Measurements from ENCODE around the gene SEMA3B. TPM values are rescaled to one million over a fixed set of nuclear protein-coding genes. Genes with fewer than 3 reads are reported as not detected.

SEMA3B gene
- total and polyA plus RNA-seq, 2 of the 4 experiments (the other 2 are of a cell fraction), result 4.3 to 29.3 TPM

GRCh38 chr3:50288387-50289007 lies 19.6 kb downstream of the SEMA3B start:
- Histone ChIP-seq H3K4ac (ENCODE audit: low read depth, low read length) (no peak overlapping the region), H4K91ac (ENCODE audit: insufficient read depth, low read depth, low read length) (no peak overlapping the region), H2AK5ac (ENCODE audit: low read depth, low read length) (no peak overlapping the region), H2BK5ac (ENCODE audit: low read depth, low read length, poor library complexity, severe bottlenecking) (no peak overlapping the region), H2BK20ac (ENCODE audit: low read depth, low read length) (no peak overlapping the region), H3K9me1 (ENCODE audit: insufficient read depth, low read length) (no peaks in the 10 kb centered on the region; the same call in 1 of the 2 replicates), H3K4me3 (ENCODE audit: insufficient read depth, low read depth, low read length) (no peak overlapping the region), H3K79me1 (ENCODE audit: low read depth in 1 of 2, low read length in 2 of 2) (peaks cover 14 to 31% of the 10 kb centered on the region in 2 experiments), H3K14ac (replicated peaks; ENCODE audit: low read depth, low read length) (no peak overlapping the region), H4K5ac (ENCODE audit: low read depth, low read length) (no peak overlapping the region), H3K27ac (ENCODE audit: insufficient read depth, low read length) (no peak overlapping the region), H3K18ac (ENCODE audit: low read depth, low read length) (no peak overlapping the region), H2BK120ac (ENCODE audit: low read depth, low read length) (no peak overlapping the region), H3K9ac (ENCODE audit: low read depth, low read length) (no peak overlapping the region), H4K8ac (ENCODE audit: low read depth in 2 of 2, low read length in 2 of 2) (no peak overlapping the region), H2AK9ac (replicated peaks; ENCODE audit: low read depth, low read length, poor library complexity) (no peak overlapping the region), H2BK15ac (ENCODE audit: low read depth, low read length) (no peak overlapping the region), H2AFZ (replicated peaks; ENCODE audit: low read length, poor library complexity) (no peak overlapping the region), H3K23ac (ENCODE audit: low read depth, low read length) (no peak overlapping the region), H3K9me3 (ENCODE audit: control insufficient read depth, insufficient read depth, low read length) (no peaks in the 10 kb centered on the region), H3K36me3 (ENCODE audit: control insufficient read depth, insufficient read depth, low read length) (peaks cover 34% of the 10 kb centered on the region), H4K20me1 (ENCODE audit: insufficient read depth, low read length) (no peaks in the 10 kb centered on the region; the same call in 1 of the 2 replicates), H3K27me3 (ENCODE audit: control insufficient read depth, insufficient read depth, low read length) (no peaks in the 10 kb centered on the region), H3K4me1 (ENCODE audit: control insufficient read depth, insufficient read depth, low read length) (peaks cover 8% of the 10 kb centered on the region), H3K56ac (ENCODE audit: extremely low read depth, insufficient read depth, low read length) (no peak overlapping the region), H3K4me2 (ENCODE audit: low read depth, low read length) (no peak overlapping the region)
- dilution Hi-C loops (cut with HindIII; ENCODE audit: low sequenced_read_pairs, unreplicated experiment), result no loop called here
- BruUV-seq (replicated peaks), result no TSS peak
- intact Hi-C loops (cut with micrococcal nuclease), result no loop called here
- 94% methylated on average over 8 of the region's 23 CpGs; no CpG with 5 or more reads in 1 of the 2 experiments for WGBS, 2 experiments (ENCODE audit: extremely low coverage in 2 of 2, insufficient read length in 1 of 2)
- TF ChIP-seq FOS (IDR thresholded peaks at IDR 0.05; ENCODE audit: low read depth, low read length), result no peak
- no peak for TF ChIP-seq RFX5 (IDR thresholded peaks at IDR 0.05; ENCODE audit: low read depth, low read length)
- TF ChIP-seq, protein P1, sequence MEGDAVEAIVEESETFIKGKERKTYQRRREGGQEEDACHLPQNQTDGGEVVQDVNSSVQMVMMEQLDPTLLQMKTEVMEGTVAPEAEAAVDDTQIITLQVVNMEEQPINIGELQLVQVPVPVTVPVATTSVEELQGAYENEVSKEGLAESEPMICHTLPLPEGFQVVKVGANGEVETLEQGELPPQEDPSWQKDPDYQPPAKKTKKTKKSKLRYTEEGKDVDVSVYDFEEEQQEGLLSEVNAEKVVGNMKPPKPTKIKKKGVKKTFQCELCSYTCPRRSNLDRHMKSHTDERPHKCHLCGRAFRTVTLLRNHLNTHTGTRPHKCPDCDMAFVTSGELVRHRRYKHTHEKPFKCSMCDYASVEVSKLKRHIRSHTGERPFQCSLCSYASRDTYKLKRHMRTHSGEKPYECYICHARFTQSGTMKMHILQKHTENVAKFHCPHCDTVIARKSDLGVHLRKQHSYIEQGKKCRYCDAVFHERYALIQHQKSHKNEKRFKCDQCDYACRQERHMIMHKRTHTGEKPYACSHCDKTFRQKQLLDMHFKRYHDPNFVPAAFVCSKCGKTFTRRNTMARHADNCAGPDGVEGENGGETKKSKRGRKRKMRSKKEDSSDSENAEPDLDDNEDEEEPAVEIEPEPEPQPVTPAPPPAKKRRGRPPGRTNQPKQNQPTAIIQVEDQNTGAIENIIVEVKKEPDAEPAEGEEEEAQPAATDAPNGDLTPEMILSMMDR (conservative IDR thresholded peaks at IDR 0.05; ENCODE audit: low read depth, low read length), result no peak
- no peak for TF ChIP-seq CHD1 (IDR thresholded peaks at IDR 0.05; ENCODE audit: low read depth, low read length)
- TF ChIP-seq CEBPB (IDR thresholded peaks at IDR 0.05; ENCODE audit: low read depth, low read length), result no peak
- TF ChIP-seq, protein P2, sequence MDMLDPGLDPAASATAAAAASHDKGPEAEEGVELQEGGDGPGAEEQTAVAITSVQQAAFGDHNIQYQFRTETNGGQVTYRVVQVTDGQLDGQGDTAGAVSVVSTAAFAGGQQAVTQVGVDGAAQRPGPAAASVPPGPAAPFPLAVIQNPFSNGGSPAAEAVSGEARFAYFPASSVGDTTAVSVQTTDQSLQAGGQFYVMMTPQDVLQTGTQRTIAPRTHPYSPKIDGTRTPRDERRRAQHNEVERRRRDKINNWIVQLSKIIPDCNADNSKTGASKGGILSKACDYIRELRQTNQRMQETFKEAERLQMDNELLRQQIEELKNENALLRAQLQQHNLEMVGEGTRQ (IDR thresholded peaks at IDR 0.05; ENCODE audit: low read depth, low read length), result no peak
- no peak for TF ChIP-seq NFE2L2 (IDR thresholded peaks at IDR 0.05; ENCODE audit: low read depth, low read length)
- TF ChIP-seq BHLHE40 (IDR thresholded peaks at IDR 0.05; ENCODE audit: low read depth, low read length), result no peak
- TF ChIP-seq ELK1 (IDR thresholded peaks at IDR 0.05; ENCODE audit: borderline replicate concordance, low read depth, low read length), result no peak
- TF ChIP-seq RAD21 (IDR thresholded peaks at IDR 0.05; ENCODE audit: low read length), result no peak
- TF ChIP-seq MAZ (IDR thresholded peaks at IDR 0.05; ENCODE audit: borderline replicate concordance, low read depth, low read length), result no peak
- TF ChIP-seq MXI1 (IDR thresholded peaks at IDR 0.05; ENCODE audit: borderline replicate concordance, low read depth, low read length), result no peak
- DNase-seq (no peak), ATAC-seq (ENCODE audit: low read depth) (no peak)
- in situ Hi-C loops (cut with MboI; ENCODE audit: low sequenced_read_pairs), result no loop called here
- POLR2A ChIA-PET (ENCODE audit: unreplicated experiment), result no interaction called here
- CTCF ChIA-PET, result no interaction called here
